Ovary (tissue), 9 donors: ENCODE results near the gene UPB1. TPM values are rescaled to one million over a fixed set of nuclear protein-coding genes. Genes with fewer than 3 reads are reported as not detected.
"Not testable (repeated sequence)": the region's sequence is repeated elsewhere in the genome, so short reads cannot be mapped to it uniquely, and the experiment has no call there.

Experiments used
- DNase-seq, 5 donors: peaks; one replicate each; pipeline ENCODE4 v3.0.0-alpha.2; 2019 to 2020
- H3K27ac ChIP-seq, 2 donors: fragments of 200-600 bp; one replicate each; pipeline versions ENCODE4 v1.5.1 to v1.8.0; 2019 to 2022
- H3K27me3 ChIP-seq: fragments of 200-600 bp; one replicate; pipeline ENCODE4 v1.8.0; 2022
- H3K36me3 ChIP-seq: fragments of 200-600 bp; sonication (generic); one replicate; pipeline ENCODE4 v1.5.1; 2019
- H3K4me1 ChIP-seq: one replicate; pipeline ENCODE4 v1.8.1; 2013; ENCODE audit warnings: mild to moderate bottlenecking, moderate library complexity; ENCODE audit not compliant: insufficient read depth
- H3K4me3 ChIP-seq: fragments of 200-600 bp; sonication (generic); one replicate; pipeline ENCODE4 v1.5.1; 2017
- H3K9me3 ChIP-seq, 2 donors: fragments of 200-600 bp in 1 of 2; sonication (generic) in 1 of 2; one replicate each; pipeline versions ENCODE4 v1.5.1 to v1.8.1; 2013 to 2019; ENCODE audit warnings: mild to moderate bottlenecking in 1 of 2, moderate library complexity in 1 of 2
- EP300 ChIP-seq: sonication (generic); formaldehyde crosslinking; IDR thresholded peaks from one replicate; pipeline ENCODE4 v1.6.1; 2017; ENCODE audit warnings: antibody characterized with exemption
- POLR2A ChIP-seq: fragments of 450-650 bp; IDR thresholded peaks from one replicate; pipeline ENCODE4 v1.6.1; 2017; ENCODE audit warnings: antibody characterized with exemption, mild to moderate bottlenecking, moderate library complexity
- WGBS, 3 donors: extraction: QIAGEN DNeasy Blood & Tissue Kit in 1 of 3; methylation state at CpG; one replicate each; pipeline versions ENCODE4 v1.1.5 to v1.1.7; 2013 to 2017; 5-methylcytosine and 5-hydroxymethylcytosine counted together
- intact Hi-C, 4 donors: fragments of 100-400 bp; cut with DNase I; formaldehyde crosslinking; loops; one replicate each; pipeline versions ENCODE4 v1.11.0 to v1.15.1; 2022 to 2023
- polyA plus RNA-seq, 2 donors: library from polyadenylated mRNA; stranded (reverse); fragments of 200-250 nt in 1 of 2; fragments of 350-450 nt in 1 of 2; fragmentation: Illumina TruSeq in 1 of 2; extraction: RNeasy Lipid Tissue Mini Kit (QIAGEN cat#74804) in 1 of 2; gene quantifications; one replicate each; pipeline ENCODE4 v1.2.3, GENCODE V29; 2013 to 2014
- total RNA-seq, 7 donors: library from RNA; depleted of rRNA in 2 of 7; stranded (reverse); fragments of >200 nt in 2 of 7; fragmentation: NEBNext Ultra II Directional in 3 of 7; extraction: Animal tissue kit (Norgen Biotek cat#: 25700) in 3 of 7; gene quantifications; one replicate each; pipeline versions ENCODE4 v1.1.0 to v1.2.4, GENCODE V29; 2016 to 2023
- TF ChIP-seq, protein P1 (sequence below), 3 donors: fragments of 450-650 bp in 2 of 3; fragments of 200-600 bp in 1 of 3; IDR thresholded peaks; one replicate each; pipeline versions ENCODE4 v1.5.1 to v1.8.0; 2016 to 2022; ENCODE audit warnings: antibody characterized with exemption in 3 of 3, mild to moderate bottlenecking in 1 of 3
- donor health status: DM: no; HTN: no; CAD: no; lungs with moderate emphysema.
- donor health status: DM: no; HTN: no; CAD: no.
- donor health status: Bipolar disorder and iron deficiency.
- donor health status: DM: yes; HTN: yes; CAD: no.
- donor health status: DM: no; HTN: no; CAD: no.
- donor health status: DM: yes; HTN: yes; CAD: no.

UPB1 gene
- total and polyA plus RNA-seq, 9 donors: 0.15 to 1.2 (median 0.33) TPM; not detected in 2

DNA sequence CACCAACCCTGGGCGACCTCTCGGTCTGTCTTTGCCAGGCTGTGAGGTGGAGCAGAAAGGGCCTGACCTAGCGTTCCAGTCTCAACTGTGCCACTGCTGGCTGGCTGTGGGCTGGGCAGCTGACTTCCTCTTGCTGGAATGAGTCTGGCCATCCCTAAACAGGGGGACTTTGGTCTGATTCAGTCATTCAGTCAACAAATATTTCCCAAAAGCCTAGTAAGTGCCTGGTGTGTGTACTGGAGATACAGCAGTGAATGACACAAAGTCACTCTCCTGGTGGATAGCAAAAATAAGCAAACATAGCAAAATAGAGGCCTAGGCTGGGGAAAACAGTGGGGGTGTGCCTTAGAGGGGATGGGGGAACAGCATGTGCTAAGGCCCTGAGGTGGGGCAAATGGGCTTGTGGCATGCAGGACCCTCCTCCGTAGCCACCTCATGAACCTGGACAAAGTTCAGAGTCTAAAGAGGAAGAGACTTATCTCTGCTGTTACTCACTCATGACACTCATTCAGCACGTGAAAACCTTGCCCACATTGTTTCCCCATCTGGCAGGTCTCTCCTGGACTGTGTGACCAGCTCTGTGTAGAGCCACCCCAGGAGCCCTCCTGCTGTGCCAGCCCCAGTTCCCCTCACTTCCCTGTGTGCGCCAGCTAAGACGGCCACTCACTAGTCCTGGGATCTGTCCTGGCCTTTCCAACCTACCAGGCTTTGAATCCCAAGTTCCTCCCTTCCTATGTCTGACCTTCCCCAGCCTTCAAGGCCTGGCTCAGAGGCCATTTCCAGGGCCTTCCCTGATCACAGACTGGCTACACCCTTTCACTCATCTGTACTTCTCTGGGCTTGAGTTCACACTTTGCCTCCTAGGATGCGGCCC, 55.1 kb downstream of the UPB1 start:
- 82 to 86% (median 84%) methylated on average over 8 of the region's 8 CpGs for WGBS, 3 donors
- no peaks in the 10 kb centered on the region for H3K9me3 ChIP-seq
- TF ChIP-seq POLR2A (no peak), EP300 (no peak)
- TF ChIP-seq, protein P1, sequence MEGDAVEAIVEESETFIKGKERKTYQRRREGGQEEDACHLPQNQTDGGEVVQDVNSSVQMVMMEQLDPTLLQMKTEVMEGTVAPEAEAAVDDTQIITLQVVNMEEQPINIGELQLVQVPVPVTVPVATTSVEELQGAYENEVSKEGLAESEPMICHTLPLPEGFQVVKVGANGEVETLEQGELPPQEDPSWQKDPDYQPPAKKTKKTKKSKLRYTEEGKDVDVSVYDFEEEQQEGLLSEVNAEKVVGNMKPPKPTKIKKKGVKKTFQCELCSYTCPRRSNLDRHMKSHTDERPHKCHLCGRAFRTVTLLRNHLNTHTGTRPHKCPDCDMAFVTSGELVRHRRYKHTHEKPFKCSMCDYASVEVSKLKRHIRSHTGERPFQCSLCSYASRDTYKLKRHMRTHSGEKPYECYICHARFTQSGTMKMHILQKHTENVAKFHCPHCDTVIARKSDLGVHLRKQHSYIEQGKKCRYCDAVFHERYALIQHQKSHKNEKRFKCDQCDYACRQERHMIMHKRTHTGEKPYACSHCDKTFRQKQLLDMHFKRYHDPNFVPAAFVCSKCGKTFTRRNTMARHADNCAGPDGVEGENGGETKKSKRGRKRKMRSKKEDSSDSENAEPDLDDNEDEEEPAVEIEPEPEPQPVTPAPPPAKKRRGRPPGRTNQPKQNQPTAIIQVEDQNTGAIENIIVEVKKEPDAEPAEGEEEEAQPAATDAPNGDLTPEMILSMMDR (IDR thresholded peaks at IDR 0.05): no peak
- H3K4me1 ChIP-seq: peaks cover 6% of the 10 kb centered on the region
- DNase-seq: no peak
- no peak overlapping the region for H3K27ac ChIP-seq
- H3K4me3 ChIP-seq: no peak overlapping the region
- no peaks in the 10 kb centered on the region for H3K27me3 ChIP-seq
- intact Hi-C loops: no loop called here
- no peaks in the 10 kb centered on the region for H3K36me3 ChIP-seq

DNA sequence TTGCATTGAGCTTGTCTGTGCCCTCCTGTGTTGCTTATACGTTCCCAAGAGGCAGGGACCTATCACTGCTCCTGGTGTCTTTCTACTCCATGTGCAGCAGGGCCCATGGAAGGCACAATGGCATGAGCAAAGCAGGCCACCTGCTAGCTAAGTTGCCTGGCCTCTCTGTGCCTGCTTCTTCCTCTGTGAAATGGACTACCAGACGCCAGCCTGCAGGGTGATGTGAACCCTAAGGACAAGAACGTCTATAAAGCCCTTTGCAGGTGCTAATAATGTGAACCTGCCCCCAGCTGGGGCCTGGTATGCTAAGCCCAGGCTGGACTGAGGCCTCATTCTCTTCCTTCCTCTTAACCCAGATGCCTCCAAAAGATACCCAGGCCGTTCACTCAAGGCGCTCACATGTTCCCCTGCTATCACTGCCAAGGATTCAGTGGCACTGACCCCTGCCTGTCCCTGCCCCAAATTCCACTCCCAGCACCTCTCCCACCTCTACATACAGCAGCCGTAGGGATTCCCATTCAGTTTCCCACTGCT, 55.8 kb downstream of the UPB1 start:
- H3K4me1 ChIP-seq: peaks cover 6% of the 10 kb centered on the region
- DNase-seq: no peak
- no peaks in the 10 kb centered on the region for H3K36me3 ChIP-seq
- no peak overlapping the region for H3K4me3 ChIP-seq
- 74 to 84% (median 76%) methylated on average over 6 of the region's 6 CpGs for WGBS, 3 donors
- TF ChIP-seq EP300: no peak
- no peak for TF ChIP-seq POLR2A
- TF ChIP-seq, protein P1 (IDR thresholded peaks at IDR 0.05): no peak
- no peak overlapping the region for H3K27ac ChIP-seq
- no peaks in the 10 kb centered on the region for H3K9me3 ChIP-seq
- no peaks in the 10 kb centered on the region for H3K27me3 ChIP-seq
- intact Hi-C loops: no loop called here

DNA sequence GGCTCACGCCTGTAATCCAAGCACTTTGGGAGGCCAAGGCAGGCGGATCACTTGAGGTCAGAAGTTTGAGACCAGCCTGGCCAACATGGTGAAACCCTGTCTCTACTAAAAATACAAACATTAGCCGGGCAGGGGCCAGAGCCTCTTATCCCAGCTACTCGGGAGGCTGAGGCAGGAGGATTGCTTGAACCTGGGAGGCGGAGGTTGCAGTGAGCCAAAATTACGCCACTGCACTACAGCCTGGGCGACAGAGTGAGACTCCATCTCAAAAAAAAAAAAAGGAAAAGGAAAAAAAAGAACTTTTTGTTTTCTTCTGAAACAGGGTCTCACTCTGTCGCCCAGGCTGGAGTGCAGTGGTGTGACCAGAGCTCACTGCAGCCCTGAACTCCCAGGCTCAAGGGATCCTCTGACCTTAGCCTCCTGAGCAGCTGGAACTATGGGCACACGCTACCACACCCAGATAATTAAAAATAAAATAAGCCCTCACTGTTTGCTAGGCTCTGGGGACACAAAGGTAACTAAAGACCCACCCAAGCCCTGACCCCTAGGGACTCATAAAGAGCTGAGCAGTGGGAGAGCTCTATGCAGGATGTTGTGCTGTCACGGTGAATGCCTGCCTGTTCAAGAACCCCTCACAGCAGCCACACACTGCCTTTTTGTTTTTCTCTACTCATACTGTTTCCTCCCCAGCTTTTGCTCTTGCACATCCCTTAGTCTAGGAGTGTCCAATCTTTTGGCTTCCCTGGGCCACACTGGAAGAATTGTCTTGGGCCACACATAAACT, 57.6 kb downstream of the UPB1 start:
- DNase-seq, H3K36me3 ChIP-seq, H3K4me3 ChIP-seq, H3K27ac ChIP-seq, intact Hi-C loops, H3K9me3 ChIP-seq, H3K27me3 ChIP-seq: not testable (repeated sequence)
- WGBS, 3 donors: 83 to 87% (median 86%) methylated on average over 10 of the region's 10 CpGs
- H3K4me1 ChIP-seq: peaks cover 12% of the 10 kb centered on the region

DNA sequence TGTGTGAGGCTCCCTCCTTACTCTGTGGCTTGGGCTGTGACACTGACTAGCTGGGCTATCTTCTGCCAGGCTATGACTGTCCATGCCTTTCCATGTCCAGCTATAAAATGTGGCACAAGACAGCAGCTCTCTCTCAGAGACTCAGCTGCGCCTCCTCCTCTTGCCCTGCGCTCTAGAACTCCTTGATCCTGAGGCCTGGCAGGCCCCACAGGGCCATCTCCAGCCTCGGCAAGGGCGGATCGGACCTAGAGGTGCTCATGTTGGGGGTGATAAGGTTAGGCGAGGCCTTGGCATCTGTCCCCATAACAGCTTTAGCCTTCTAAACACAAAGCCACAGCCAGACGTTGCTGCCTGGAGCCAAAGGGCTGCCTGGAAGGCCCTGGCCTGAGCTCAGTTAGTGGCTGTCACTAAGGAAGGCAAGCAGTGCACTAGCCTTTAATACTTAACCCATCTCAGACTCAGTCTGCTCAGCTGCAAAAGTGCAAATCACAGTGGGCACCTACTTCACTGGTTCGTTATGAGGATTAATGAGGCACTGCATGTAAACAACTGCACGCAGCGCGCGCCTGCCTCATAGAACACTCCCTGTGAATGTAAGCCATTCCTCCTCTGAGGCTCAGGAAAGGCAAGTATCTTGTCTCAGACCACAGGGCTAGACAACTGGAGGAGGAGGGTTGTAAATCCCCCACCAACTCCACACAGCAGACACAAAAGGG, 58.6 kb downstream of the UPB1 start:
- peak in 4 of 5 donors; percentile 28 to 52 (median 41) for DNase-seq
- Histone ChIP-seq H3K4me1 (peaks cover 12% of the 10 kb centered on the region), H3K9me3 (no peaks in the 10 kb centered on the region), H3K36me3 (no peaks in the 10 kb centered on the region), H3K27me3 (no peaks in the 10 kb centered on the region), H3K4me3 (peak overlapping the region; percentile 90), H3K27ac (peak overlapping the region in 1 of 2 donors; percentile 92)
- TF ChIP-seq EP300 (no peak), POLR2A (no peak)
- intact Hi-C loops: no loop called here
- WGBS, 3 donors: 11 to 20% (median 12%) methylated on average over 11 to 12 of the region's 12 CpGs
